Raji (cell line): ENCODE data around the gene ALPL.

Experiments used
- POLR2A ChIP-seq: IDR thresholded peaks from 2 replicates; pipeline ENCODE4 v1.6.1; 2011; ENCODE audit warnings: low read depth, low read length, control low read depth; ENCODE audit not compliant: insufficient read depth

The ALPL gene

GRCh38 chr1:21541329-21541728 is 32.1 kb downstream of the ALPL start:
- no peak for TF ChIP-seq POLR2A

- TF ChIP-seq POLR2A: no peak
Measured at GRCh38 chr1:21541835-21542234, 32.6 kb downstream of the ALPL start.

- TF ChIP-seq POLR2A: no peak
Measured at GRCh38 chr1:21543598-21543997, 34.4 kb downstream of the ALPL start.

DNA sequence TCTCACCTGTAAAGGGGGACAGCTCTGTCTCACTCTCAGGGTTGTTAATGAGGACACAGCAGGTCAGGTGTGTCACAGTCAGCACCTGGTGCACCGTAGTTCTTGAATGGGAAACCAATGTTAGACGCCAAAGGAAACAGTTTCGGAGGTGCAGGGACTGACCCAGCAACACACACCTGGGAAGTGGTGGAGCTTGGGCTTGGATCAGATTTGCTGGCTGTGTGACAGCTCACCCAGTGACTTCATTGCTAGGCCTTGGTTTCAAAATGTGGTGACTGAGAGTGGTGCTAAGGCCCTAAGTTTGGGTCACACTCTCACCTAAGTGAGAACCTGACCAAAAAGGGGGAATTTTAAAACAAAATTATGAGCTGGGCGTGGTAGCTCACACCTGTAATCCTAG is 34.9 kb downstream of the ALPL start:
- TF ChIP-seq POLR2A: no peak

GRCh38 chr1:21546122-21546825 is 37.1 kb downstream of the ALPL start:
- TF ChIP-seq POLR2A: no peak

DNA sequence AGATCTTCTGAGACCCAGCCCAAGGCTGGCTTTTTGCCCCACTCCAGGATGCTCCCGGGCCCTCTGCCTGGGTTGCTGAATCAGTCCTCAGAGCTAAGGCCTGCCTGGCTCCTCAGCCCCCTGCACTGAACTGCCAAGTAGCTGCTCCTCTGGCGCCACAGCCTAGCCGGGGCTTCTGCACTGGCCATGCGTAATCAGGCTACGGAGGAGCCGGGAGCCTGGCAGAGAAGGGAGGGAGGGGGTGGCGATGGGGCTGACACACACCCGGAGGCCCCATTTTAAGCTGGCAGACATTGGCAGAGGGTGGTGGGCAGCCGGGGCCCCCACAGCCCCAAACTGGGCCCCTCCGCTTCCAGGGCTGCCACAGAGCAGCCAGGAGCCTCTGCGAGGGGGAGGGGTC is 38.7 kb downstream of the ALPL start:
- TF ChIP-seq POLR2A: no peak

GRCh38 chr1:21550097-21550496 is 40.9 kb downstream of the ALPL start:
- no peak for TF ChIP-seq POLR2A

DNA sequence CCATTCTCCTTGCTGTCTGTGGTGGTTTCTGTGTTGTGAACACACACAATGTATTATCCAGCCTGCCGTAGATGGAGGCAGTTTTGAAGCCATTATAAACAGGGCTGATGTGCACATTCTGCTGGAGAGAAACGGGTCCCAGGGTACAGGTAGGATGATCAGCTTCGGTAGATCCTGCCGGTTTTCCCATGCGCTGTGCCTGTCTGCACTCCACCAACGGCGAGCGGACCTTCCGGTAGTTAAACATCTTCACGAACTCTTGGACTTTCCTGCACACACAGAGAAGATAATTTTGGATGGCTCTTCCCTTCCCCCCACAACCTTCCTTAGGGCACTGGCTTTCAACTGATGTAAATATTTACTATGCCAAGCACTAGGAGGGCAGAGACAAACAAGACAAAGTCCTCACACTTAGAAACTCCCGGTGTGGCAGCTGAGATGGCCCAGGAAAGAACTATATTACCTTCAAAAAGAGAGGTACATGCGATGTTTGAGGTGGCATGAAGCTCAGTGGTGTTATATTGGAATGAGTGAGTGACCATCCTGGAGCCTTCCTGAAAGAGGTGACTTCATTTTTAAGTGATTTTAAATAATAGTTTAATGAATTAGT is 41.7 kb downstream of the ALPL start:
- no peak for TF ChIP-seq POLR2A

DNA sequence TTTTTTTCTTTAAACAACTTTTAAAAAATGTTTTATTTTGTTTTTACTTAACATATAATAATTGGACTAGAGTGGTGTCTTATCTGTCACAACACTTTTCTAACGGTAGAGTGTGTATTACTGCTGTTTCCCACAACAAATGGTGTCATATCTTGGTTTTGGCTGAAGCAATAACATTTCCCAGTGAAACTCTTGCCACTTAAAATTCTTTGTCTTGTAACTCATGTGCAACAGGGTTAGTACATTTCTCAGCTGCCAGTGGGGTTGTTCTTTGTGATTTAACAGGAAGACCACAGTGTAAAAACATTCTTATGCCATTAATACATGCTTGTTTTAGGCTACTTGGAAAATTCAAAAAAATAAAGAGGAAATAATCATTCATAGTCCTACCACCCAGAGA is 43.5 kb downstream of the ALPL start:
- no peak for TF ChIP-seq POLR2A

DNA sequence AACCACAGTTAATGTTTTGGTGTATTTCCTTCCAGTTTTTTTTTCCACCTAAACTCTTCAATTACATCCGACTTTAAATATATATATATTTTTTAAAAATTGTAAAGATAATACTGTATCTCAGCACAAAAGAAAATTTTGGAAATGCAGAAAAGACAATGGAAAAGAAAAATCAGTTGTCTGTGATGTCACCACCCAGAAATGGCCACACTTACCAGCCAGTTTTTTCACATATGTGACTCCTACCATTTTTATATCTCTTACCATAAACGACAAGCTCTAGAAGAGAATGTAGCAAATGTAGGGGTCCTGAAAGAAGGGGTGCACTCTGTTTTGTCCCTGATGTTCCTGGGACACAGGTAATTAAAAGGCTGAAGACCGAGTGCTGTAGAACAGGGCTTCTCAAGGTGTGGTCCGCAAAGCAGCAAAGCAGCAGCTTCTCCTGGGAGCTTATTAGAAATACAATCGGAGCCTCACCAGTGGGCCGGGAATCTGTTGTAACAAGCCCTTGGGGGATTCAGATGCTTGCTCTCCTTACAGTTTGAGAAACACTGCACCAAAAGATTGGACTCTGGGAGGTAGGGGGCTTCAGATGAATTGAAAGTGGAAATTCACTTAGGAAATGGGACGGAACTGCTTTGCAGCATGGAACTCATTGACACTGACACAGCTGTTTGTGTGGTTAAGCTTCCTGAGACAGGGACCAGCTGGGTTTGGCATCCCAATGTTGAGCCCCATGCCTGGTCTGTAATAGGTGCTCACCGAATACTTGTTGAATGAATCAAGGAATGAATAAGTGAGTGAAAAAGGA is 44.1 kb downstream of the ALPL start:
- TF ChIP-seq POLR2A: no peak

GRCh38 chr1:21559788-21560567 is 50.8 kb downstream of the ALPL start:
- no peak for TF ChIP-seq POLR2A

GRCh38 chr1:21560916-21561638 is 51.9 kb downstream of the ALPL start:
- TF ChIP-seq POLR2A: no peak

GRCh38 chr1:21562896-21563295 is 53.7 kb downstream of the ALPL start:
- no peak for TF ChIP-seq POLR2A

DNA sequence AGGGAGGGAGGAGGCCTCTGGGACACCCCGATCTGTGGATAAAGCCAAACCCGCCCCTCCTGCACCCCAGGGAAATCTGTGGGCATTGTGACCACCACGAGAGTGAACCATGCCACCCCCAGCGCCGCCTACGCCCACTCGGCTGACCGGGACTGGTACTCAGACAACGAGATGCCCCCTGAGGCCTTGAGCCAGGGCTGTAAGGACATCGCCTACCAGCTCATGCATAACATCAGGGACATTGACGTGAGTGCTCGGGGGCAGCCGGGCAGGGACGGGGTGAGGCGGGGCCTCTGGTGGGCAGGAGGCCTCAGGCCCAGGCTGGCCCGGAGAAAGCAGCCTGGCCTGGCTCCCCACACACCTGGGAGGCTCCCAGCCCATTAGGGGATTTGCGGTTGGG is 54.7 kb downstream of the ALPL start:
- no peak for TF ChIP-seq POLR2A
